Stimulated activated CD8-positive, alpha-beta memory T cell treated with anti-CD3 and anti-CD28 coated beads, Interleukin-7, amount 100 ng/mL, for 1 hour (primary cell): Measurements from ENCODE around the gene FOSL1.
A peak's percentile ranks its signal among the peaks of the same experiment; 100 is the strongest.

Experiments used
- DNase-seq, 2 donors: peaks; one replicate each; pipeline ENCODE4 v3.0.0-alpha.2; 2020; ENCODE audit warnings: low read depth in 2 of 2

The FOSL1 gene

GRCh38 chr11:65919573-65920371 lies 19.6 kb upstream of the FOSL1 start:
- DNase-seq: peak; percentile 21 to 26

GRCh38 chr11:65919141-65919572 lies 19.0 kb upstream of the FOSL1 start, which contains the start of gene DRAP1:
TSS of gene DRAP1 (plus strand) at chr11:65919426. CDS start at chr11:65919502, 76 bp downstream.
- peak; percentile 99 for DNase-seq

- DNase-seq: no peak
Observed at GRCh38 chr11:65918211-65919140, 18.3 kb upstream of the FOSL1 start, which contains the start of gene C11orf68. TSS of gene C11orf68 (minus strand) at chr11:65919062. CDS start at chr11:65919031, 31 bp downstream.

GRCh38 chr11:65917434-65918210 lies 17.4 kb upstream of the FOSL1 start:
- no peak for DNase-seq

- DNase-seq: no peak
Observed at GRCh38 chr11:65917077-65917433, 16.9 kb upstream of the FOSL1 start.

GRCh38 chr11:65916391-65916790 lies 16.2 kb upstream of the FOSL1 start:
- DNase-seq: no peak

- DNase-seq: no peak
Observed at GRCh38 chr11:65915821-65916251, 15.6 kb upstream of the FOSL1 start.

GRCh38 chr11:65915101-65915820 lies 15.1 kb upstream of the FOSL1 start:
- no peak for DNase-seq

GRCh38 chr11:65912845-65913244 lies 12.7 kb upstream of the FOSL1 start:
- DNase-seq: no peak

GRCh38 chr11:65911682-65912568 lies 11.7 kb upstream of the FOSL1 start:
- DNase-seq: no peak

- DNase-seq: no peak
Observed at GRCh38 chr11:65907878-65908277, 7.7 kb upstream of the FOSL1 start.

- no peak for DNase-seq
Observed at GRCh38 chr11:65906602-65907001, 6.4 kb upstream of the FOSL1 start.

- no peak for DNase-seq
Observed at GRCh38 chr11:65903715-65904114, 3.5 kb upstream of the FOSL1 start.

- no peak for DNase-seq
Observed at GRCh38 chr11:65903068-65903481, 2.9 kb upstream of the FOSL1 start.

GRCh38 chr11:65900899-65901180 lies 652 bp upstream of the FOSL1 start:
- no peak for DNase-seq

GRCh38 chr11:65899356-65900124 lies 648 bp downstream of the FOSL1 start:
- no peak for DNase-seq

GRCh38 chr11:65898656-65899355 lies 1.4 kb downstream of the FOSL1 start:
- DNase-seq: no peak

GRCh38 chr11:65897020-65897471 lies 3.1 kb downstream of the FOSL1 start:
- no peak for DNase-seq
